PC-3 (cell line): ENCODE data around the gene CD244.

Experiments
- CTCF ChIP-seq: fragments of 300-600 bp; sonication (generic); conservative IDR thresholded peaks from 2 replicates; pipeline ENCODE4 v1.5.1; 2017; ENCODE audit warnings: antibody characterized with exemption, low read depth, mild to moderate bottlenecking, low read length
- EZH2 ChIP-seq: fragments of 300-600 bp; sonication (generic); IDR thresholded peaks from one replicate; pipeline ENCODE4 v1.6.1; 2017; ENCODE audit warnings: antibody characterized with exemption, mild to moderate bottlenecking, low read length; ENCODE audit not compliant: unreplicated experiment
- EZH2phosphoT487 ChIP-seq: fragments of 300-600 bp; sonication (generic); IDR thresholded peaks from 2 replicates; pipeline ENCODE4 v1.6.1; 2018; ENCODE audit warnings: mild to moderate bottlenecking, antibody characterized with exemption, low read length, borderline replicate concordance

GRCh38 chr1:160910170-160910750, 47.6 kb upstream of the CD244 start:
- TF ChIP-seq CTCF, result no peak
- no peak for TF ChIP-seq EZH2
- TF ChIP-seq EZH2phosphoT487, result no peak
